GM23338 (cell line): ENCODE data around the gene VPS16. TPM values are rescaled to one million over a fixed set of nuclear protein-coding genes. Genes with fewer than 3 reads are reported as not detected.

Experiments
- ATAC-seq: fragments of 200-7000 bp; cut with Tn5 transposase; 3 replicates; pipeline ENCODE4 v1.9.1; 2020
- DNase-seq: peaks from one replicate; pipeline ENCODE4 v3.0.0-alpha.2; 2015; ENCODE audit warnings: low spot score
- H2AFZ ChIP-seq: fragments of 200-600 bp; sonication (generic); 2 replicates; pipeline ENCODE4 v1.8.0; 2016; ENCODE audit warnings: antibody characterized with exemption, mild to moderate bottlenecking, moderate library complexity
- H3F3A ChIP-seq: fragments of 200-600 bp; sonication (generic); replicated peaks from 2 replicates; pipeline ENCODE4 v1.8.0; 2017; ENCODE audit warnings: antibody characterized with exemption, mixed run types, low read depth
- H3K27ac ChIP-seq: fragments of 200-600 bp; sonication (generic); 2 replicates; pipeline ENCODE4 v1.6.1; 2016; ENCODE audit warnings: low read depth
- H3K27me3 ChIP-seq: fragments of 200-600 bp; sonication (generic); 2 replicates; pipeline ENCODE4 v1.8.0; 2016; ENCODE audit warnings: mild to moderate bottlenecking, mixed run types, moderate library complexity; ENCODE audit not compliant: insufficient read depth
- H3K36me3 ChIP-seq: fragments of 200-600 bp; sonication (generic); 2 replicates; pipeline ENCODE4 v1.8.0; 2016; ENCODE audit warnings: mild to moderate bottlenecking; ENCODE audit not compliant: insufficient read depth
- H3K4me1 ChIP-seq: fragments of 200-600 bp; sonication (generic); 2 replicates; pipeline ENCODE4 v1.8.0; 2016; ENCODE audit warnings: mild to moderate bottlenecking, moderate library complexity; ENCODE audit not compliant: insufficient read depth
- H3K4me2 ChIP-seq: fragments of 200-600 bp; sonication (generic); 2 replicates; pipeline ENCODE4 v1.7.1; 2017; ENCODE audit warnings: mixed run types
- H3K4me3 ChIP-seq: fragments of 200-600 bp; sonication (generic); 2 replicates; pipeline ENCODE4 v1.6.1; 2016; ENCODE audit warnings: mixed run types
- H3K79me2 ChIP-seq: fragments of 200-600 bp; sonication (generic); replicated peaks from 2 replicates; pipeline ENCODE4 v1.8.0; 2017; ENCODE audit warnings: mild to moderate bottlenecking; ENCODE audit not compliant: insufficient read depth
- H3K9me2 ChIP-seq: fragments of 200-600 bp; sonication (generic); 2 replicates; pipeline ENCODE4 v1.8.0; 2017; ENCODE audit not compliant: insufficient read depth
- H4K20me1 ChIP-seq: fragments of 200-600 bp; sonication (generic); replicated peaks from 2 replicates; pipeline ENCODE4 v1.8.0; 2017; ENCODE audit warnings: mild to moderate bottlenecking; ENCODE audit not compliant: insufficient read depth
- H3K27ac Mint-ChIP-seq: 2 replicates; pipeline ENCODE4 v1.8.0; 2020; ENCODE audit warnings: inconsistent platforms, mild to moderate bottlenecking, moderate library complexity, mixed read lengths
- H3K27me3 Mint-ChIP-seq: 3 replicates; pipeline ENCODE4 v1.8.0; 2022; ENCODE audit warnings: low read depth, mild to moderate bottlenecking, moderate library complexity, mixed read lengths, inconsistent platforms; ENCODE audit not compliant: insufficient read depth, poor library complexity
- H3K36me3 Mint-ChIP-seq: 3 replicates; pipeline ENCODE4 v1.8.0; 2021; ENCODE audit warnings: low read depth, mild to moderate bottlenecking, inconsistent platforms, moderate library complexity, mixed read lengths
- H3K4me1 Mint-ChIP-seq: 3 replicates; pipeline ENCODE4 v1.8.0; 2020; ENCODE audit warnings: mild to moderate bottlenecking, inconsistent platforms, mixed read lengths
- H3K4me3 Mint-ChIP-seq: 3 replicates; pipeline ENCODE4 v1.8.0; 2021; ENCODE audit warnings: moderate library complexity, mild to moderate bottlenecking, inconsistent platforms, mixed read lengths
- H3K9me3 Mint-ChIP-seq: 3 replicates; pipeline ENCODE4 v1.8.0; 2020; ENCODE audit warnings: moderate library complexity, mild to moderate bottlenecking, inconsistent platforms, mixed read lengths
- CREB1 ChIP-seq: fragments of 250-450 bp; sonication (Bioruptor Pico); IDR thresholded peaks from 2 replicates; pipeline ENCODE4 v1.5.0; 2020; ENCODE audit warnings: low read depth, mild to moderate bottlenecking, moderate library complexity
- EZH2 ChIP-seq: fragments of 200-600 bp; sonication (generic); IDR thresholded peaks from one replicate; pipeline ENCODE4 v1.8.0; 2017; ENCODE audit warnings: antibody characterized with exemption, mild to moderate bottlenecking, low read depth; ENCODE audit not compliant: unreplicated experiment
- EZH2phosphoT487 ChIP-seq: fragments of 200-600 bp; sonication (generic); IDR thresholded peaks from one replicate; pipeline ENCODE4 v1.8.1; 2018; ENCODE audit warnings: antibody characterized with exemption; ENCODE audit not compliant: unreplicated experiment
- JUNB ChIP-seq: IDR thresholded peaks from one replicate; pipeline ENCODE4 v1.6.1; 2016; ENCODE audit warnings: antibody characterized with exemption; ENCODE audit not compliant: unreplicated experiment
- NANOG ChIP-seq: IDR thresholded peaks from 2 replicates; pipeline ENCODE4 v1.6.1; 2016; ENCODE audit warnings: antibody characterized with exemption, borderline replicate concordance
- POLR2AphosphoS5 ChIP-seq: IDR thresholded peaks from 2 replicates; pipeline ENCODE4 v1.6.1; 2016; ENCODE audit warnings: antibody characterized with exemption, low read depth
- STAT1 ChIP-seq: IDR thresholded peaks from one replicate; pipeline ENCODE4 v1.6.1; 2016; ENCODE audit warnings: antibody characterized with exemption; ENCODE audit not compliant: unreplicated experiment
- ZNF114 ChIP-seq: fragments of 250-450 bp; sonication (Bioruptor Pico); IDR thresholded peaks from 2 replicates; pipeline ENCODE4 v1.5.0; 2020; ENCODE audit warnings: mild to moderate bottlenecking, moderate library complexity
- ZNF331 ChIP-seq: fragments of 250-450 bp; sonication (Bioruptor Pico); IDR thresholded peaks from 2 replicates; pipeline ENCODE4 v1.5.0; 2020; ENCODE audit warnings: low read depth, mild to moderate bottlenecking, moderate library complexity
- polyA plus RNA-seq: library from polyadenylated mRNA; unstranded; fragments of >200 nt; fragmentation: Nextera tagmentation; extraction: Ambion mirVana; gene quantifications from 2 replicates; pipeline ENCODE4 v1.2.1, GENCODE V29; 2016
- total RNA-seq: library from RNA; depleted of rRNA; stranded (reverse); fragments of >200 nt; shearing (Covaris generic); gene quantifications from 2 replicates; pipeline ENCODE4 v1.2.3, GENCODE V29; 2014
- TF ChIP-seq, protein P1 (sequence below), 2 experiments: fragments of 200-600 bp in 1 of 2; sonication (generic) in 1 of 2; conservative IDR thresholded peaks; 2 replicates each; pipeline versions ENCODE4 v1.5.1 to v1.6.1; 2016 to 2017; ENCODE audit warnings: antibody characterized with exemption in 2 of 2, low read depth in 2 of 2, mild to moderate bottlenecking in 2 of 2, moderate library complexity in 1 of 2
- TF ChIP-seq, protein P2 (sequence below): fragments of 250-450 bp; sonication (Bioruptor Pico); IDR thresholded peaks from 2 replicates; pipeline ENCODE4 v1.5.0; 2020; ENCODE audit warnings: mild to moderate bottlenecking, moderate library complexity
- TF ChIP-seq, protein P3 (sequence below): IDR thresholded peaks from 2 replicates; pipeline ENCODE4 v1.6.1; 2016; ENCODE audit warnings: antibody characterized with exemption
- TF ChIP-seq, protein P4 (sequence below): IDR thresholded peaks from one replicate; pipeline ENCODE4 v1.6.1; 2018; ENCODE audit warnings: antibody characterized with exemption; ENCODE audit not compliant: unreplicated experiment

Gene VPS16
- total and polyA plus RNA-seq, 2 experiments from 2014 or later = 11.2 to 17.7 TPM

DNA sequence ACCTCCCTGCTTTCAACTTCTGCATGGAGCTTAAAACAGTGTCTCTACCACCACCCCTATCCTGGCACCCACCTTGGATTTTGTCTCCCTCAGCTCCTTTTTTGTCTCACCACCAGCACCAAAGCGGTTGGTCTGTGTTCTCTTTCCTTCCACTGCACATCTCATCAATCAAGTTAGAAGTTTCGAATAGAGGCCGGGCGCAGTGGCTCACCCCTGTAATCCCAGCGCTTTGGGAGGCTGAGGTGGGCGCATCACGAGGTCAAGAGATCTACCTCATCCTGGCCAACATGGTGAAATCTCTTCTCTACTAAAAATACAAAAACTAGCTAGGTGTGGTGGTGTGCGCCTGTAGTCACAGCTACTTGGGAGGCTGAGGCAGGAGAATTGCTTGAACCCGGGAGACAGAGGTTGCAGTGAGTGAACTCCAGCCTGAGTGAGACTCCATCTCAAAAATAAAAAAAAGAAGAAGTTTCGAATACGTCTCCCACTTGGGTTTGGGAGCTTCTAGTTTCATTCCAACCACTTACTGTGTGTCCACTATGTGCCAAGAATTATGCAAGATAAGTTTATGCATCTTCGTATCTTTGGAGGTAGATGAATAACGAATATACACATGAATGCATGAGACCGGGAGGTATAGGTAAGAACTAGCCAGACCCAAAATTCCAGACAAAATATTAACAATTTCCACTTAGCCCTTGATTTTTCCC lies 6.0 kb upstream of the VPS16 start:
- H3K4me2 ChIP-seq = no peak overlapping the region
- DNase-seq (no peak), ATAC-seq (no peak)
- Mint-ChIP-seq H3K4me3 (no peak overlapping the region), H3K4me1 (peaks cover 2% of the 10 kb centered on the region; the same call in 2 of the 3 replicates), H3K9me3 (peaks cover 3% of the 10 kb centered on the region; the same call in 2 of the 3 replicates), H3K27ac (no peak overlapping the region), H3K27me3 (peaks cover 16% of the 10 kb centered on the region), H3K36me3 (peaks cover 3% of the 10 kb centered on the region)
- no peaks in the 10 kb centered on the region for H3K9me2 ChIP-seq
- no peaks in the 10 kb centered on the region for H4K20me1 ChIP-seq
- no peaks in the 10 kb centered on the region for H3K79me2 ChIP-seq
- no peak for TF ChIP-seq JUNB
- TF ChIP-seq POLR2AphosphoS5 = no peak
- no peak for TF ChIP-seq EZH2phosphoT487
- TF ChIP-seq, protein P1, sequence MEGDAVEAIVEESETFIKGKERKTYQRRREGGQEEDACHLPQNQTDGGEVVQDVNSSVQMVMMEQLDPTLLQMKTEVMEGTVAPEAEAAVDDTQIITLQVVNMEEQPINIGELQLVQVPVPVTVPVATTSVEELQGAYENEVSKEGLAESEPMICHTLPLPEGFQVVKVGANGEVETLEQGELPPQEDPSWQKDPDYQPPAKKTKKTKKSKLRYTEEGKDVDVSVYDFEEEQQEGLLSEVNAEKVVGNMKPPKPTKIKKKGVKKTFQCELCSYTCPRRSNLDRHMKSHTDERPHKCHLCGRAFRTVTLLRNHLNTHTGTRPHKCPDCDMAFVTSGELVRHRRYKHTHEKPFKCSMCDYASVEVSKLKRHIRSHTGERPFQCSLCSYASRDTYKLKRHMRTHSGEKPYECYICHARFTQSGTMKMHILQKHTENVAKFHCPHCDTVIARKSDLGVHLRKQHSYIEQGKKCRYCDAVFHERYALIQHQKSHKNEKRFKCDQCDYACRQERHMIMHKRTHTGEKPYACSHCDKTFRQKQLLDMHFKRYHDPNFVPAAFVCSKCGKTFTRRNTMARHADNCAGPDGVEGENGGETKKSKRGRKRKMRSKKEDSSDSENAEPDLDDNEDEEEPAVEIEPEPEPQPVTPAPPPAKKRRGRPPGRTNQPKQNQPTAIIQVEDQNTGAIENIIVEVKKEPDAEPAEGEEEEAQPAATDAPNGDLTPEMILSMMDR (conservative IDR thresholded peaks at IDR 0.05; ENCODE audit: low read depth in 2 of 2) = no peak
- TF ChIP-seq STAT1 = no peak
- TF ChIP-seq NANOG = no peak
- no peak for TF ChIP-seq CREB1
- no peak for TF ChIP-seq ZNF331 (CRISPR knock-in tag)
- TF ChIP-seq, protein P2, sequence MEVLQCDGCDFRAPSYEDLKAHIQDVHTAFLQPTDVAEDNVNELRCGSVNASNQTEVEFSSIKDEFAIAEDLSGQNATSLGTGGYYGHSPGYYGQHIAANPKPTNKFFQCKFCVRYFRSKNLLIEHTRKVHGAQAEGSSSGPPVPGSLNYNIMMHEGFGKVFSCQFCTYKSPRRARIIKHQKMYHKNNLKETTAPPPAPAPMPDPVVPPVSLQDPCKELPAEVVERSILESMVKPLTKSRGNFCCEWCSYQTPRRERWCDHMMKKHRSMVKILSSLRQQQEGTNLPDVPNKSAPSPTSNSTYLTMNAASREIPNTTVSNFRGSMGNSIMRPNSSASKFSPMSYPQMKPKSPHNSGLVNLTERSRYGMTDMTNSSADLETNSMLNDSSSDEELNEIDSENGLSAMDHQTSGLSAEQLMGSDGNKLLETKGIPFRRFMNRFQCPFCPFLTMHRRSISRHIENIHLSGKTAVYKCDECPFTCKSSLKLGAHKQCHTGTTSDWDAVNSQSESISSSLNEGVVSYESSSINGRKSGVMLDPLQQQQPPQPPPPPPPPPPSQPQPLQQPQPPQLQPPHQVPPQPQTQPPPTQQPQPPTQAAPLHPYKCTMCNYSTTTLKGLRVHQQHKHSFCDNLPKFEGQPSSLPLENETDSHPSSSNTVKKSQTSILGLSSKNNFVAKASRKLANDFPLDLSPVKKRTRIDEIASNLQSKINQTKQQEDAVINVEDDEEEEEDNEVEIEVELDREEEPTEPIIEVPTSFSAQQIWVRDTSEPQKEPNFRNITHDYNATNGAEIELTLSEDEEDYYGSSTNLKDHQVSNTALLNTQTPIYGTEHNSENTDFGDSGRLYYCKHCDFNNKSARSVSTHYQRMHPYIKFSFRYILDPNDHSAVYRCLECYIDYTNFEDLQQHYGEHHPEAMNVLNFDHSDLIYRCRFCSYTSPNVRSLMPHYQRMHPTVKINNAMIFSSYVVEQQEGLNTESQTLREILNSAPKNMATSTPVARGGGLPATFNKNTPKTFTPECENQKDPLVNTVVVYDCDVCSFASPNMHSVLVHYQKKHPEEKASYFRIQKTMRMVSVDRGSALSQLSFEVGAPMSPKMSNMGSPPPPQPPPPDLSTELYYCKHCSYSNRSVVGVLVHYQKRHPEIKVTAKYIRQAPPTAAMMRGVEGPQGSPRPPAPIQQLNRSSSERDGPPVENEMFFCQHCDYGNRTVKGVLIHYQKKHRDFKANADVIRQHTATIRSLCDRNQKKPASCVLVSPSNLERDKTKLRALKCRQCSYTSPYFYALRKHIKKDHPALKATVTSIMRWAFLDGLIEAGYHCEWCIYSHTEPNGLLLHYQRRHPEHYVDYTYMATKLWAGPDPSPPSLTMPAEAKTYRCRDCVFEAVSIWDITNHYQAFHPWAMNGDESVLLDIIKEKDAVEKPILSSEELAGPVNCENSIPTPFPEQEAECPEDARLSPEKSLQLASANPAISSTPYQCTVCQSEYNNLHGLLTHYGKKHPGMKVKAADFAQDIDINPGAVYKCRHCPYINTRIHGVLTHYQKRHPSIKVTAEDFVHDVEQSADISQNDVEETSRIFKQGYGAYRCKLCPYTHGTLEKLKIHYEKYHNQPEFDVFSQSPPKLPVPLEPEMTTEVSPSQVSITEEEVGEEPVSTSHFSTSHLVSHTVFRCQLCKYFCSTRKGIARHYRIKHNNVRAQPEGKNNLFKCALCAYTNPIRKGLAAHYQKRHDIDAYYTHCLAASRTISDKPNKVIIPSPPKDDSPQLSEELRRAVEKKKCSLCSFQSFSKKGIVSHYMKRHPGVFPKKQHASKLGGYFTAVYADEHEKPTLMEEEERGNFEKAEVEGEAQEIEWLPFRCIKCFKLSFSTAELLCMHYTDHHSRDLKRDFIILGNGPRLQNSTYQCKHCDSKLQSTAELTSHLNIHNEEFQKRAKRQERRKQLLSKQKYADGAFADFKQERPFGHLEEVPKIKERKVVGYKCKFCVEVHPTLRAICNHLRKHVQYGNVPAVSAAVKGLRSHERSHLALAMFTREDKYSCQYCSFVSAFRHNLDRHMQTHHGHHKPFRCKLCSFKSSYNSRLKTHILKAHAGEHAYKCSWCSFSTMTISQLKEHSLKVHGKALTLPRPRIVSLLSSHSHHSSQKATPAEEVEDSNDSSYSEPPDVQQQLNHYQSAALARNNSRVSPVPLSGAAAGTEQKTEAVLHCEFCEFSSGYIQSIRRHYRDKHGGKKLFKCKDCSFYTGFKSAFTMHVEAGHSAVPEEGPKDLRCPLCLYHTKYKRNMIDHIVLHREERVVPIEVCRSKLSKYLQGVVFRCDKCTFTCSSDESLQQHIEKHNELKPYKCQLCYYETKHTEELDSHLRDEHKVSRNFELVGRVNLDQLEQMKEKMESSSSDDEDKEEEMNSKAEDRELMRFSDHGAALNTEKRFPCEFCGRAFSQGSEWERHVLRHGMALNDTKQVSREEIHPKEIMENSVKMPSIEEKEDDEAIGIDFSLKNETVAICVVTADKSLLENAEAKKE (CRISPR knock-in tag) = no peak
- TF ChIP-seq, protein P3, sequence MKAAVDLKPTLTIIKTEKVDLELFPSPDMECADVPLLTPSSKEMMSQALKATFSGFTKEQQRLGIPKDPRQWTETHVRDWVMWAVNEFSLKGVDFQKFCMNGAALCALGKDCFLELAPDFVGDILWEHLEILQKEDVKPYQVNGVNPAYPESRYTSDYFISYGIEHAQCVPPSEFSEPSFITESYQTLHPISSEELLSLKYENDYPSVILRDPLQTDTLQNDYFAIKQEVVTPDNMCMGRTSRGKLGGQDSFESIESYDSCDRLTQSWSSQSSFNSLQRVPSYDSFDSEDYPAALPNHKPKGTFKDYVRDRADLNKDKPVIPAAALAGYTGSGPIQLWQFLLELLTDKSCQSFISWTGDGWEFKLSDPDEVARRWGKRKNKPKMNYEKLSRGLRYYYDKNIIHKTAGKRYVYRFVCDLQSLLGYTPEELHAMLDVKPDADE = no peak
- TF ChIP-seq EZH2 = no peak
- TF ChIP-seq, protein P4, sequence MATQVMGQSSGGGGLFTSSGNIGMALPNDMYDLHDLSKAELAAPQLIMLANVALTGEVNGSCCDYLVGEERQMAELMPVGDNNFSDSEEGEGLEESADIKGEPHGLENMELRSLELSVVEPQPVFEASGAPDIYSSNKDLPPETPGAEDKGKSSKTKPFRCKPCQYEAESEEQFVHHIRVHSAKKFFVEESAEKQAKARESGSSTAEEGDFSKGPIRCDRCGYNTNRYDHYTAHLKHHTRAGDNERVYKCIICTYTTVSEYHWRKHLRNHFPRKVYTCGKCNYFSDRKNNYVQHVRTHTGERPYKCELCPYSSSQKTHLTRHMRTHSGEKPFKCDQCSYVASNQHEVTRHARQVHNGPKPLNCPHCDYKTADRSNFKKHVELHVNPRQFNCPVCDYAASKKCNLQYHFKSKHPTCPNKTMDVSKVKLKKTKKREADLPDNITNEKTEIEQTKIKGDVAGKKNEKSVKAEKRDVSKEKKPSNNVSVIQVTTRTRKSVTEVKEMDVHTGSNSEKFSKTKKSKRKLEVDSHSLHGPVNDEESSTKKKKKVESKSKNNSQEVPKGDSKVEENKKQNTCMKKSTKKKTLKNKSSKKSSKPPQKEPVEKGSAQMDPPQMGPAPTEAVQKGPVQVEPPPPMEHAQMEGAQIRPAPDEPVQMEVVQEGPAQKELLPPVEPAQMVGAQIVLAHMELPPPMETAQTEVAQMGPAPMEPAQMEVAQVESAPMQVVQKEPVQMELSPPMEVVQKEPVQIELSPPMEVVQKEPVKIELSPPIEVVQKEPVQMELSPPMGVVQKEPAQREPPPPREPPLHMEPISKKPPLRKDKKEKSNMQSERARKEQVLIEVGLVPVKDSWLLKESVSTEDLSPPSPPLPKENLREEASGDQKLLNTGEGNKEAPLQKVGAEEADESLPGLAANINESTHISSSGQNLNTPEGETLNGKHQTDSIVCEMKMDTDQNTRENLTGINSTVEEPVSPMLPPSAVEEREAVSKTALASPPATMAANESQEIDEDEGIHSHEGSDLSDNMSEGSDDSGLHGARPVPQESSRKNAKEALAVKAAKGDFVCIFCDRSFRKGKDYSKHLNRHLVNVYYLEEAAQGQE = no peak
- no peak for TF ChIP-seq ZNF114 (CRISPR knock-in tag)
- H3K27ac ChIP-seq = no peak overlapping the region
- no peak overlapping the region for H3K4me3 ChIP-seq
- H3K27me3 ChIP-seq = peaks cover 6% of the 10 kb centered on the region
- no peaks in the 10 kb centered on the region for H3K36me3 ChIP-seq
- no peak overlapping the region for H2AFZ ChIP-seq
- no peaks in the 10 kb centered on the region for H3F3A ChIP-seq
- no peaks in the 10 kb centered on the region for H3K4me1 ChIP-seq
